B cell (primary cell): Measurements from ENCODE around the gene SLC38A5. TPM values are rescaled to one million over a fixed set of nuclear protein-coding genes. Genes with fewer than 3 reads are reported as not detected.

Source experiments
- ATAC-seq: fragments of 200-7000 bp; cut with Tn5 transposase; one replicate; pipeline ENCODE4 v1.10.0; 2021; ENCODE audit warnings: low read depth, mild to moderate bottlenecking, moderate number of reproducible peaks, moderate library complexity
- CTCF ChIA-PET: fragments of 350-600 bp; sonication (Branson Sonifier 250); formaldehyde crosslinking; loops from one replicate; lab custom pipeline; 2021; ENCODE audit warnings: antibody characterized with exemption, inconsistent platforms; lab: Charles Lee
- POLR2A ChIA-PET: fragments of 350-600 bp; sonication (Branson Sonifier 250); formaldehyde crosslinking; loops from one replicate; lab custom pipeline; 2021; ENCODE audit warnings: antibody characterized with exemption; lab: Charles Lee
- DNase-seq: peaks from one replicate; pipeline ENCODE4 v3.0.0; 2013
- H2AFZ ChIP-seq: 2 replicates; pipeline ENCODE4 v1.6.1; 2012; ENCODE audit warnings: mild to moderate bottlenecking, low read depth, low read length; ENCODE audit not compliant: insufficient read depth, poor library complexity, severe bottlenecking
- H3K27ac ChIP-seq, 2 donors: 1 replicate in 1 of 2; 2 replicates in 1 of 2; pipeline ENCODE4 v1.5.1; 2012 to 2013; ENCODE audit warnings: low read length in 2 of 2, mild to moderate bottlenecking in 2 of 2, moderate library complexity in 1 of 2
- H3K27me3 ChIP-seq, 4 experiments: fragments of 200-600 bp in 1 of 4; sonication (generic) in 1 of 4; replicated peaks in 1 of 4; 1 replicate in 2 of 4; 2 replicates in 2 of 4; pipeline versions ENCODE4 v1.6.1 to v1.7.0; 2013 to 2016; ENCODE audit warnings: low read length in 3 of 4, mild to moderate bottlenecking in 2 of 4, mixed read lengths in 1 of 4, moderate library complexity in 1 of 4; ENCODE audit not compliant: insufficient read depth in 4 of 4, control insufficient read depth in 3 of 4; ENCODE audit errors: control extremely low read depth in 1 of 4
- H3K36me3 ChIP-seq, 2 experiments: replicated peaks in 1 of 2; 1 replicate in 1 of 2; 2 replicates in 1 of 2; pipeline versions ENCODE4 v1.6.1 to v1.7.1; 2013; ENCODE audit warnings: low read length in 1 of 2; ENCODE audit not compliant: insufficient read depth in 2 of 2, control insufficient read depth in 1 of 2; ENCODE audit errors: control extremely low read depth in 1 of 2, extremely low read depth in 1 of 2
- H3K4me1 ChIP-seq, 2 donors: fragments of 200-600 bp in 1 of 2; sonication (generic) in 1 of 2; 1 replicate in 1 of 2; 2 replicates in 1 of 2; pipeline versions ENCODE4 v1.5.1 to v1.6.1; 2013 to 2017; ENCODE audit warnings: low read length in 2 of 2; ENCODE audit not compliant: control insufficient read depth in 2 of 2, insufficient read depth in 2 of 2
- H3K4me2 ChIP-seq: replicated peaks from 2 replicates; pipeline ENCODE3; 2012; ENCODE audit warnings: mild to moderate bottlenecking, low read depth, low read length; ENCODE audit not compliant: poor library complexity, severe bottlenecking
- H3K4me3 ChIP-seq, 5 experiments: fragments of 200-600 bp in 1 of 5; sonication (generic) in 1 of 5; 1 replicate in 3 of 5; 2 replicates in 2 of 5; pipeline versions ENCODE4 v1.5.1 to v1.7.0; 2011 to 2016; ENCODE audit warnings: low read length in 4 of 5, mild to moderate bottlenecking in 4 of 5, low read depth in 2 of 5, control low read depth in 1 of 5, moderate library complexity in 1 of 5; ENCODE audit not compliant: insufficient read depth in 1 of 5; ENCODE audit errors: control extremely low read depth in 1 of 5, extremely low read depth in 1 of 5
- H3K79me2 ChIP-seq: fragments of 200-600 bp; sonication (generic); one replicate; pipeline ENCODE4 v1.6.0; 2016; ENCODE audit warnings: low read length; ENCODE audit not compliant: control insufficient read depth, insufficient read depth
- H3K9ac ChIP-seq: fragments of 200-600 bp; sonication (generic); 2 replicates; pipeline ENCODE4 v1.6.1; 2017; ENCODE audit warnings: mild to moderate bottlenecking, low read length, moderate library complexity
- H3K9me3 ChIP-seq, 3 donors: one replicate each; pipeline versions ENCODE4 v1.6.1 to v1.7.1; 2013; ENCODE audit warnings: low read length in 2 of 3; ENCODE audit not compliant: control insufficient read depth in 2 of 3, insufficient read depth in 1 of 3; ENCODE audit errors: control extremely low read depth in 1 of 3
- H4K20me1 ChIP-seq: 2 replicates; pipeline ENCODE4 v1.6.0; 2012; ENCODE audit warnings: mild to moderate bottlenecking, low read length; ENCODE audit not compliant: insufficient read depth, control insufficient read depth, poor library complexity, severe bottlenecking
- H3K27ac Mint-ChIP-seq: one replicate; pipeline ENCODE4 v1.8.0; 2021; ENCODE audit warnings: mixed read lengths
- H3K27me3 Mint-ChIP-seq: one replicate; pipeline ENCODE4 v1.8.0; 2021; ENCODE audit warnings: mixed read lengths
- H3K4me1 Mint-ChIP-seq: one replicate; pipeline ENCODE4 v1.8.0; 2021; ENCODE audit warnings: mixed read lengths
- H3K4me3 Mint-ChIP-seq: one replicate; pipeline ENCODE4 v1.8.0; 2021; ENCODE audit warnings: mixed read lengths
- H3K9me3 Mint-ChIP-seq: one replicate; pipeline ENCODE4 v1.8.0; 2022; ENCODE audit warnings: mixed read lengths; ENCODE audit not compliant: insufficient read depth
- EZH2 ChIP-seq: IDR thresholded peaks from 2 replicates; pipeline ENCODE4 v1.6.1; 2012; ENCODE audit warnings: borderline replicate concordance, low read depth, mild to moderate bottlenecking, moderate library complexity, low read length; ENCODE audit not compliant: insufficient read depth, poor library complexity, severe bottlenecking
- WGBS: methylation state at CpG from one replicate; pipeline ENCODE4 v1.1.5; 2013; ENCODE audit warnings: missing lambda C conversion rate; ENCODE audit not compliant: insufficient coverage; 5-methylcytosine and 5-hydroxymethylcytosine counted together
- intact Hi-C: fragments of 100-400 bp; cut with micrococcal nuclease; formaldehyde crosslinking; loops from one replicate; pipeline ENCODE4 v1.10.0; 2022
- polyA plus RNA-seq: library from polyadenylated mRNA; depleted of rRNA; stranded (reverse); fragments of >200 nt; gene quantifications from 2 replicates; pipeline ENCODE4 v1.2.3, GENCODE V29; 2012
- total RNA-seq, 2 donors: library from RNA; stranded (reverse); fragments of 120-200 nt in 1 of 2; gene quantifications; 1 replicate in 1 of 2; 2 replicates in 1 of 2; pipeline versions ENCODE4 v1.2.3 to v1.2.4, GENCODE V29; 2013 to 2022
- TF ChIP-seq, protein P1 (sequence below): fragments of 200-600 bp; IDR thresholded peaks from one replicate; pipeline ENCODE4 v1.8.0; 2022; ENCODE audit warnings: antibody characterized with exemption, mild to moderate bottlenecking

Gene SLC38A5
- total and polyA plus RNA-seq, 2 donors (not counting 1 experiment from before 2014, with no cell fraction given): 14.8 to 21.6 TPM

DNA sequence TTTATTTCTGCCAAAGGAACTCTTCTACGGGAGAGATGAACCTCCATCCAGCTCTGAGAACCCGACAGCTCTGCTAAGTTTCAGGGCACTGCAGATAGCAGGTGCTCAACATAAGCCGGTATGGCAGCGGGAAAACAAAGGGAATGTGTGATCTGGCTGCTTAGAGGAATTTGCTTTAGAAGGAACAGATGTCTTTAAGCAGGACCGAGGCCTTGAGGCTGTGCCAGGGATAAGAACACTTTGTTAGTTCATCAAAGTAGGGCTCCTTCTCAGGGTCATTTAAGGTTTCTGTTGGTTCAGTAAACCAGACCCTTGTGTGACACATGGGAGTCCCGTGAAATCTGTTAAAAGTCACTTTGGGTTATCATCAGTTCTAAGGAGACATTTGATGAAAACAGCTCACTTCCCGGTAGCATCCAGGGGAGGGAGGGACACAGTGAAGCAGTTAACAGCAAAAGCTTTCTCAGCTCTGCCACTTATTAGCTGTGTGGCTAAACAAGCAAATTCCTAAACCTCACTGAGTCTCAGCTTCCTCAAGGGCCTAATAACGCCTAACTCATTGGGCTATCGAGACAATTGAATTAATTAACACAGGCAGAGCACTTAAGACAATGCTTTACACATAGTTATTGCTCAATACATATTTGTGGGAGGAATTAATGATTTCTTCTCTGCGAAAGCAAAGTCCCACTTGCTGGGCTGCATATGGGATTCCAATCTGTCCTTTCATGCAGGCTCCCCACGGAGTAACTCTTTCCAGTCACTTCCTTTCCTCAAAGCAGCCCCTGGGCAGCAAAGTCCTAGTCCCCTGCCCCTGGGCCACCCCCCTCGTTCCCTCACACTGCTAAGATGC lies 3.0 kb upstream of the SLC38A5 start:
- no peak overlapping the region for H3K27ac ChIP-seq
- no peaks in the 10 kb centered on the region for H3K27me3 ChIP-seq
- no peaks in the 10 kb centered on the region for H3K36me3 ChIP-seq
- H4K20me1 ChIP-seq: no peaks in the 10 kb centered on the region
- intact Hi-C loops: no loop called here
- Mint-ChIP-seq H3K4me1 (peaks cover 34% of the 10 kb centered on the region), H3K27me3 (no peaks in the 10 kb centered on the region), H3K4me3 (no peak overlapping the region), H3K27ac (no peak overlapping the region), H3K9me3 (no peaks in the 10 kb centered on the region)
- ATAC-seq (no peak), DNase-seq (no peak)
- no peak overlapping the region for H3K4me2 ChIP-seq
- H3K4me1 ChIP-seq: peaks cover 4 to 25% of the 10 kb centered on the region in 2 donors
- H3K9ac ChIP-seq: no peak overlapping the region
- TF ChIP-seq, protein P1, sequence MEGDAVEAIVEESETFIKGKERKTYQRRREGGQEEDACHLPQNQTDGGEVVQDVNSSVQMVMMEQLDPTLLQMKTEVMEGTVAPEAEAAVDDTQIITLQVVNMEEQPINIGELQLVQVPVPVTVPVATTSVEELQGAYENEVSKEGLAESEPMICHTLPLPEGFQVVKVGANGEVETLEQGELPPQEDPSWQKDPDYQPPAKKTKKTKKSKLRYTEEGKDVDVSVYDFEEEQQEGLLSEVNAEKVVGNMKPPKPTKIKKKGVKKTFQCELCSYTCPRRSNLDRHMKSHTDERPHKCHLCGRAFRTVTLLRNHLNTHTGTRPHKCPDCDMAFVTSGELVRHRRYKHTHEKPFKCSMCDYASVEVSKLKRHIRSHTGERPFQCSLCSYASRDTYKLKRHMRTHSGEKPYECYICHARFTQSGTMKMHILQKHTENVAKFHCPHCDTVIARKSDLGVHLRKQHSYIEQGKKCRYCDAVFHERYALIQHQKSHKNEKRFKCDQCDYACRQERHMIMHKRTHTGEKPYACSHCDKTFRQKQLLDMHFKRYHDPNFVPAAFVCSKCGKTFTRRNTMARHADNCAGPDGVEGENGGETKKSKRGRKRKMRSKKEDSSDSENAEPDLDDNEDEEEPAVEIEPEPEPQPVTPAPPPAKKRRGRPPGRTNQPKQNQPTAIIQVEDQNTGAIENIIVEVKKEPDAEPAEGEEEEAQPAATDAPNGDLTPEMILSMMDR: no peak
- no peak for TF ChIP-seq EZH2
- ChIA-PET POLR2A (interaction anchor here (1.1 kb wide), 1 partner anchor 478 kb away, joined by 3 read pairs; no protein-coding TSS in a partner anchor), CTCF (interaction anchor here (0.7 kb wide), 1 partner anchor 641 kb away, joined by 3 read pairs; no protein-coding TSS in a partner anchor)
- H3K4me3 ChIP-seq: no peak overlapping the region
- no CpG with 5 or more reads among the region's 12 CpGs for WGBS
- H2AFZ ChIP-seq: no peak overlapping the region
- no peaks in the 10 kb centered on the region for H3K9me3 ChIP-seq
- peaks cover 13% of the 10 kb centered on the region for H3K79me2 ChIP-seq

DNA sequence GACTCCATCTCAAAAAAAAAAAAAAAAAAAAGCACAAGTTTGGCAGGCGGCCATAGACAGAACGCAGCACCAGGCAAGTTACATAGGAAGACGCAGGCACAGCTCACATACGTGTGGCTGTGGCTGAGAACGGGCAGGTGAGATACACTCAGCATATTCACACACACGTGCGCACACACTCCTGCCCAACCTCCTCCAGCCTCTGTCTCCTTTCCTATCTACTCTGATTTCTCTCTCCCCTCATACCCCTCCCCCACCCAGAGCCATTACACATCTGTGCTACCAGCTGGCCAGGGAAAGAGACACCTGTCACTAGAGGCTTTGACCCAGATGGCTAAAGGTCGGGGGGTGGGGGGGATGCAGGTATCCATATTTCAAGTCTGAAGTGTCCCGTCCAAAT lies 2.2 kb upstream of the SLC38A5 start:
- H3K9me3 ChIP-seq: no peaks in the 10 kb centered on the region
- TF ChIP-seq, protein P1: no peak
- TF ChIP-seq EZH2: no peak
- no peaks in the 10 kb centered on the region for H3K27me3 Mint-ChIP-seq
- H3K79me2 ChIP-seq: peaks cover 13% of the 10 kb centered on the region
- no peak overlapping the region for H3K9ac ChIP-seq
- peaks cover 7 to 26% of the 10 kb centered on the region in 2 donors for H3K4me1 ChIP-seq
- H3K4me3 Mint-ChIP-seq: no peak overlapping the region
- ChIA-PET POLR2A (interaction anchor here (1.1 kb wide), 1 partner anchor 479 kb away, joined by 3 read pairs; no protein-coding TSS in a partner anchor), CTCF (interaction anchor here (0.7 kb wide), 1 partner anchor 640 kb away, joined by 3 read pairs; no protein-coding TSS in a partner anchor)
- no peaks in the 10 kb centered on the region for H3K9me3 Mint-ChIP-seq
- ATAC-seq: no peak
- intact Hi-C loops: no loop called here
- H3K4me2 ChIP-seq: no peak overlapping the region
- DNase-seq: no peak
- 97% methylated on average over 5 of the region's 9 CpGs for WGBS
- no peak overlapping the region for H2AFZ ChIP-seq
- no peaks in the 10 kb centered on the region for H3K27me3 ChIP-seq
- H3K27ac Mint-ChIP-seq: no peak overlapping the region
- H3K4me1 Mint-ChIP-seq: peaks cover 34% of the 10 kb centered on the region
- no peaks in the 10 kb centered on the region for H4K20me1 ChIP-seq
- no peak overlapping the region for H3K27ac ChIP-seq
- H3K4me3 ChIP-seq: no peak overlapping the region
- H3K36me3 ChIP-seq: no peaks in the 10 kb centered on the region
